HEK293 (cell line): ENCODE data around the gene SMYD2.

Experiments
- CTCF ChIA-PET: fragments of 350-600 bp; formaldehyde crosslinking; extraction: SDS; loops from one replicate; lab custom pipeline; 2021; ENCODE audit warnings: antibody characterized with exemption; lab: Yijun Ruan, JAX
- POLR2A ChIA-PET: fragments of 300-600 bp; formaldehyde crosslinking; extraction: SDS; loops from one replicate; lab custom pipeline; 2020; ENCODE audit warnings: antibody characterized with exemption, inconsistent platforms; lab: Yijun Ruan, JAX
- H3K27ac ChIP-seq: fragments of 200-500 bp; sonication (Bioruptor generic); 2 replicates; pipeline ENCODE4 v1.5.1; 2014; ENCODE audit warnings: low read depth, low read length, control low read depth, inconsistent platforms; ENCODE audit errors: extremely low read depth
- H3K36me3 ChIP-seq, 2 experiments: fragments of 200-500 bp in 1 of 2; sonication (Bioruptor generic) in 1 of 2; 1 replicate in 1 of 2; 2 replicates in 1 of 2; pipeline ENCODE4 v1.5.1; 2014 to 2017; ENCODE audit warnings: inconsistent platforms in 2 of 2, low read length in 2 of 2; ENCODE audit not compliant: control insufficient read depth in 2 of 2, insufficient read depth in 1 of 2
- H3K4me1 ChIP-seq: fragments of 200-500 bp; sonication (Bioruptor generic); 2 replicates; pipeline ENCODE4 v1.5.1; 2014; ENCODE audit warnings: mild to moderate bottlenecking, low read length, inconsistent platforms; ENCODE audit not compliant: control insufficient read depth, insufficient read depth
- H3K4me3 ChIP-seq: 2 replicates; pipeline ENCODE4 v1.5.1; 2011; ENCODE audit warnings: low read depth, mild to moderate bottlenecking, control low read depth, low read length, moderate library complexity
- H3K9me3 ChIP-seq: fragments of 200-500 bp; sonication (Bioruptor generic); 2 replicates; pipeline ENCODE4 v1.5.1; 2014; ENCODE audit warnings: low read depth, low read length, inconsistent platforms; ENCODE audit not compliant: control insufficient read depth, insufficient read depth
- BCL11A ChIP-seq: fragments of 450-650 bp; formaldehyde crosslinking; IDR thresholded peaks from 2 replicates; pipeline ENCODE4 v1.5.1; 2016; ENCODE audit warnings: low read depth, missing biosample characterization, missing genetic modification characterization
- GLIS1 ChIP-seq: fragments of 450-650 bp; formaldehyde crosslinking; IDR thresholded peaks from 2 replicates; pipeline ENCODE4 v1.5.1; 2016; ENCODE audit warnings: missing biosample characterization, missing genetic modification characterization
- GLIS2 ChIP-seq: fragments of 450-650 bp; formaldehyde crosslinking; IDR thresholded peaks from 2 replicates; pipeline ENCODE4 v1.5.1; 2016; ENCODE audit warnings: missing biosample characterization, missing genetic modification characterization
- HOXD13 ChIP-seq: sonication (generic); formaldehyde crosslinking; IDR thresholded peaks from 2 replicates; pipeline ENCODE4 v1.8.0; 2022; ENCODE audit warnings: missing genetic modification reagents, borderline replicate concordance
- KLF16 ChIP-seq: fragments of 450-650 bp; formaldehyde crosslinking; IDR thresholded peaks from 2 replicates; pipeline ENCODE4 v1.5.1; 2017; ENCODE audit warnings: missing biosample characterization, missing genetic modification characterization
- MZF1 ChIP-seq: fragments of 450-650 bp; formaldehyde crosslinking; IDR thresholded peaks from 2 replicates; pipeline ENCODE4 v1.5.1; 2017; ENCODE audit warnings: missing biosample characterization, missing genetic modification characterization, borderline replicate concordance
- REPIN1 ChIP-seq: fragments of 450-650 bp; formaldehyde crosslinking; IDR thresholded peaks from 2 replicates; pipeline ENCODE4 v1.5.1; 2017; ENCODE audit warnings: missing biosample characterization, missing genetic modification characterization, low read depth
- ZNF221 ChIP-seq: fragments of 450-650 bp; formaldehyde crosslinking; IDR thresholded peaks from 2 replicates; pipeline ENCODE4 v1.5.1; 2017; ENCODE audit warnings: missing biosample characterization, missing genetic modification characterization, borderline replicate concordance
- ZNF354C ChIP-seq: fragments of 450-650 bp; formaldehyde crosslinking; IDR thresholded peaks from 2 replicates; pipeline ENCODE4 v1.5.1; 2016; ENCODE audit warnings: missing biosample characterization, missing genetic modification characterization, low read depth, borderline replicate concordance
- ZNF510 ChIP-seq: fragments of 450-650 bp; formaldehyde crosslinking; IDR thresholded peaks from 2 replicates; pipeline ENCODE4 v1.5.1; 2018; ENCODE audit warnings: mild to moderate bottlenecking, missing genetic modification characterization, missing biosample characterization; ENCODE audit not compliant: insufficient replicate concordance
- ZNF843 ChIP-seq: fragments of 450-650 bp; formaldehyde crosslinking; IDR thresholded peaks from 2 replicates; pipeline ENCODE4 v1.5.1; 2016; ENCODE audit warnings: missing biosample characterization, missing genetic modification characterization
- TF ChIP-seq, protein P1 (sequence below): fragments of 450-650 bp; formaldehyde crosslinking; IDR thresholded peaks from 2 replicates; pipeline ENCODE4 v1.5.1; 2016; ENCODE audit warnings: missing biosample characterization, missing genetic modification characterization
- TF ChIP-seq, protein P2 (sequence below): fragments of 450-650 bp; formaldehyde crosslinking; IDR thresholded peaks from 2 replicates; pipeline ENCODE4 v1.5.1; 2016; ENCODE audit warnings: missing biosample characterization, missing genetic modification characterization
- TF ChIP-seq, protein P3 (sequence below): fragments of 450-650 bp; formaldehyde crosslinking; IDR thresholded peaks from 2 replicates; pipeline ENCODE4 v1.5.1; 2016; ENCODE audit warnings: missing biosample characterization, missing genetic modification characterization
- TF ChIP-seq, protein P4 (sequence below): fragments of 450-650 bp; formaldehyde crosslinking; IDR thresholded peaks from 2 replicates; pipeline ENCODE4 v1.5.1; 2016; ENCODE audit warnings: missing biosample characterization, missing genetic modification characterization

Gene SMYD2

DNA sequence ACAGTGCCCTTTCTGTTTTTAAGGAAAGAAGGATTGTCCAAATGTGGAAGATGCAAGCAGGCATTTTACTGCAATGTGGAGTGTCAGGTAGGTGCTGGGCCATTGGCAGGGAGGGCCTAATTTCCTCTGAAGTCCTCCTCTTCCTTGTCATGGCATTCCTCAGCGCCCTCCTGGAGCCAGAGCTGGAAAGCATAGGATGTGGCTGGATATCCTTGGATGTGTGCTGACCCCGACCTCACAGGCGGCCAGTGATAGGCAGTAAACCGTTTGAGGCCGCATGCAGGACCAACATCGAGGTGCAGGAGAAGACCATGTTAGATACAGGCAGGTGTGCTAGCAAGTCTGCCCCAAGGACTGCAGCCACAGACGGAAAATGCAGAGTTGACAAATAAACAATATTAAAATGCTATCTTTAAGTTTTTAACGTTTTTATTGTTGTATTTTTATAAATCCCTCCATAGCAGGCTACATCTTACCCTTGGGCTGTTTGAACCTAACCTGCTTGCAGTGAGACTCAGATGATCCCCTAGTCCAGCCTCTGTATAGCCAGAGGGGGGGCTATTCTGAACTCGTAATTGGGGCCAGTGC is 24.3 kb downstream of the SMYD2 start:
- H3K36me3 ChIP-seq, result no peaks in the 10 kb centered on the region
- POLR2A ChIA-PET, result interaction anchor here (1.2 kb wide), 1 partner anchor 11 kb away, joined by 3 read pairs; no protein-coding TSS in a partner anchor

DNA sequence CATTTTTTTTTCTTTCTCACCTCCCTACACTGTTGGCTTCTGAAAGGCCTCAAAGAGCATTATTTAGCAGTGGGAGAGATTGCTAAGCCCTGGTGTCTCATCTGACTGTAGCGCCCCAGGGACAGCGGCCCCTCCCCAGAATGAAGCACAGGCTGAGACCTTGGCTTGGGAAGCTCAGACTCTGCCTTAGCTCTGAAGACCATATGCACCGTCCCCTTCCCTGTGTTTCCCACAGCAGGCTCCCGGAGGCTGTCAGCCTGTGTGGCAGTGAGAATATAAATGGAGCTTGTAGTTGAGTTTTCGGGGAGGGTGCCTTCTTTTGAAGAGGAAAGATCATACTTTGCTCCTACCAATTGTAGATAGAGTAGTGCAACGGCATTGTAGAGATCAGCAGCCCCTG is 25.3 kb downstream of the SMYD2 start:
- no peak for TF ChIP-seq BCL11A (tag by site-specific recombination)
- TF ChIP-seq GLIS2 (tag by site-specific recombination), result no peak
- TF ChIP-seq, protein P1, sequence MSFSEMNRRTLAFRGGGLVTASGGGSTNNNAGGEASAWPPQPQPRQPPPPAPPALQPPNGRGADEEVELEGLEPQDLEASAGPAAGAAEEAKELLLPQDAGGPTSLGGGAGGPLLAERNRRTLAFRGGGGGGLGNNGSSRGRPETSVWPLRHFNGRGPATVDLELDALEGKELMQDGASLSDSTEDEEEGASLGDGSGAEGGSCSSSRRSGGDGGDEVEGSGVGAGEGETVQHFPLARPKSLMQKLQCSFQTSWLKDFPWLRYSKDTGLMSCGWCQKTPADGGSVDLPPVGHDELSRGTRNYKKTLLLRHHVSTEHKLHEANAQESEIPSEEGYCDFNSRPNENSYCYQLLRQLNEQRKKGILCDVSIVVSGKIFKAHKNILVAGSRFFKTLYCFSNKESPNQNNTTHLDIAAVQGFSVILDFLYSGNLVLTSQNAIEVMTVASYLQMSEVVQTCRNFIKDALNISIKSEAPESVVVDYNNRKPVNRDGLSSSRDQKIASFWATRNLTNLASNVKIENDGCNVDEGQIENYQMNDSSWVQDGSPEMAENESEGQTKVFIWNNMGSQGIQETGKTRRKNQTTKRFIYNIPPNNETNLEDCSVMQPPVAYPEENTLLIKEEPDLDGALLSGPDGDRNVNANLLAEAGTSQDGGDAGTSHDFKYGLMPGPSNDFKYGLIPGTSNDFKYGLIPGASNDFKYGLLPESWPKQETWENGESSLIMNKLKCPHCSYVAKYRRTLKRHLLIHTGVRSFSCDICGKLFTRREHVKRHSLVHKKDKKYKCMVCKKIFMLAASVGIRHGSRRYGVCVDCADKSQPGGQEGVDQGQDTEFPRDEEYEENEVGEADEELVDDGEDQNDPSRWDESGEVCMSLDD (tag by site-specific recombination), result no peak
- TF ChIP-seq GLIS1 (tag by site-specific recombination), result no peak
- TF ChIP-seq, protein P2, sequence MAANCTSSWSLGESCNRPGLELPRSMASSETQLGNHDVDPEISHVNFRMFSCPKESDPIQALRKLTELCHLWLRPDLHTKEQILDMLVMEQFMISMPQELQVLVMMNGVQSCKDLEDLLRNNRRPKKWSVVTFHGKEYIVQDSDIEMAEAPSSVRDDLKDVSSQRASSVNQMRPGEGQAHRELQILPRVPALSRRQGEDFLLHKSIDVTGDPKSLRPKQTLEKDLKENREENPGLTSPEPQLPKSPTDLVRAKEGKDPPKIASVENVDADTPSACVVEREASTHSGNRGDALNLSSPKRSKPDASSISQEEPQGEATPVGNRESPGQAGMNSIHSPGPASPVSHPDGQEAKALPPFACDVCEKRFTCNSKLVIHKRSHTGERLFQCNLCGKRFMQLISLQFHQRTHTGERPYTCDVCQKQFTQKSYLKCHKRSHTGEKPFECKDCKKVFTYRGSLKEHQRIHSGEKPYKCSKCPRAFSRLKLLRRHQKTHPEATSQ (tag by site-specific recombination), result no peak
- TF ChIP-seq, protein P3, sequence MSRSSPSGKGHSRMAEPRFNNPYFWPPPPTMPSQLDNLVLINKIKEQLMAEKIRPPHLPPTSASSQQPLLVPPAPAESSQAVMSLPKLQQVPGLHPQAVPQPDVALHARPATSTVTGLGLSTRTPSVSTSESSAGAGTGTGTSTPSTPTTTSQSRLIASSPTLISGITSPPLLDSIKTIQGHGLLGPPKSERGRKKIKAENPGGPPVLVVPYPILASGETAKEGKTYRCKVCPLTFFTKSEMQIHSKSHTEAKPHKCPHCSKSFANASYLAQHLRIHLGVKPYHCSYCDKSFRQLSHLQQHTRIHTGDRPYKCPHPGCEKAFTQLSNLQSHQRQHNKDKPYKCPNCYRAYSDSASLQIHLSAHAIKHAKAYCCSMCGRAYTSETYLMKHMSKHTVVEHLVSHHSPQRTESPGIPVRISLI (tag by site-specific recombination), result no peak
- no peak for TF ChIP-seq ZNF843 (tag by site-specific recombination)
- no peak for TF ChIP-seq HOXD13 (CRISPR knock-in tag)
- TF ChIP-seq ZNF354C (tag by site-specific recombination), result no peak
- no peak for TF ChIP-seq REPIN1
- no peak for TF ChIP-seq KLF16 (tag by site-specific recombination)
- Histone ChIP-seq H3K36me3 (no peaks in the 10 kb centered on the region), H3K9me3 (no peaks in the 10 kb centered on the region), H3K4me1 (no peaks in the 10 kb centered on the region), H3K4me3 (no peak overlapping the region), H3K27ac (no peak overlapping the region)
- CTCF ChIA-PET, result interaction anchor here (0.8 to 2.3 kb wide), 3 partner anchors 25 to 45 kb away, joined by 3 to 7 read pairs (median 5); no protein-coding TSS in a partner anchor
- POLR2A ChIA-PET, result interaction anchor here (0.8 to 1.2 kb wide), 2 partner anchors 10 to 1747 kb away, joined by 3 to 5 read pairs; no protein-coding TSS in a partner anchor

More for the DNA sequence above, 24.3 kb downstream of the SMYD2 start:
- H3K27ac ChIP-seq, result no peak overlapping the region
- H3K4me3 ChIP-seq, result no peak overlapping the region
- no peaks in the 10 kb centered on the region for H3K9me3 ChIP-seq
- TF ChIP-seq MZF1 (tag by site-specific recombination), result no peak
- TF ChIP-seq, protein P4, sequence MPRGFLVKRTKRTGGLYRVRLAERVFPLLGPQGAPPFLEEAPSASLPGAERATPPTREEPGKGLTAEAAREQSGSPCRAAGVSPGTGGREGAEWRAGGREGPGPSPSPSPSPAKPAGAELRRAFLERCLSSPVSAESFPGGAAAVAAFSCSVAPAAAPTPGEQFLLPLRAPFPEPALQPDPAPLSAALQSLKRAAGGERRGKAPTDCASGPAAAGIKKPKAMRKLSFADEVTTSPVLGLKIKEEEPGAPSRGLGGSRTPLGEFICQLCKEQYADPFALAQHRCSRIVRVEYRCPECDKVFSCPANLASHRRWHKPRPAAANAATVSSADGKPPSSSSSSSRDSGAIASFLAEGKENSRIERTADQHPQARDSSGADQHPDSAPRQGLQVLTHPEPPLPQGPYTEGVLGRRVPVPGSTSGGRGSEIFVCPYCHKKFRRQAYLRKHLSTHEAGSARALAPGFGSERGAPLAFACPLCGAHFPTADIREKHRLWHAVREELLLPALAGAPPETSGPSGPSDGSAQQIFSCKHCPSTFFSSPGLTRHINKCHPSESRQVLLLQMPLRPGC, result no peak
- no peak for TF ChIP-seq ZNF510 (tag by site-specific recombination)
- no peak for TF ChIP-seq ZNF221 (tag by site-specific recombination)
- TF ChIP-seq, all 188 proteins: peak for 0
- no peaks in the 10 kb centered on the region for H3K4me1 ChIP-seq
- CTCF ChIA-PET, result interaction anchor here (2.3 to 3.2 kb wide), 2 partner anchors 44 kb away, joined by 7 to 19 read pairs; no protein-coding TSS in a partner anchor
